B cell (primary cell): ENCODE results near the gene PRDM13. TPM values are rescaled to one million over a fixed set of nuclear protein-coding genes. Genes with fewer than 3 reads are reported as not detected.

Source experiments
- ATAC-seq: fragments of 200-7000 bp; cut with Tn5 transposase; one replicate; pipeline ENCODE4 v1.10.0; 2021; ENCODE audit warnings: low read depth, mild to moderate bottlenecking, moderate number of reproducible peaks, moderate library complexity
- CTCF ChIA-PET: fragments of 350-600 bp; sonication (Branson Sonifier 250); formaldehyde crosslinking; loops from one replicate; lab custom pipeline; 2021; ENCODE audit warnings: antibody characterized with exemption, inconsistent platforms; lab: Charles Lee
- POLR2A ChIA-PET: fragments of 350-600 bp; sonication (Branson Sonifier 250); formaldehyde crosslinking; loops from one replicate; lab custom pipeline; 2021; ENCODE audit warnings: antibody characterized with exemption; lab: Charles Lee
- DNase-seq: peaks from one replicate; pipeline ENCODE4 v3.0.0; 2013
- H2AFZ ChIP-seq: 2 replicates; pipeline ENCODE4 v1.6.1; 2012; ENCODE audit warnings: mild to moderate bottlenecking, low read depth, low read length; ENCODE audit not compliant: insufficient read depth, poor library complexity, severe bottlenecking
- H3K27ac ChIP-seq, 2 donors: 1 replicate in 1 of 2; 2 replicates in 1 of 2; pipeline ENCODE4 v1.5.1; 2012 to 2013; ENCODE audit warnings: low read length in 2 of 2, mild to moderate bottlenecking in 2 of 2, moderate library complexity in 1 of 2
- H3K27me3 ChIP-seq, 4 experiments: fragments of 200-600 bp in 1 of 4; sonication (generic) in 1 of 4; replicated peaks in 1 of 4; 1 replicate in 2 of 4; 2 replicates in 2 of 4; pipeline versions ENCODE4 v1.6.1 to v1.7.0; 2013 to 2016; ENCODE audit warnings: low read length in 3 of 4, mild to moderate bottlenecking in 2 of 4, mixed read lengths in 1 of 4, moderate library complexity in 1 of 4; ENCODE audit not compliant: insufficient read depth in 4 of 4, control insufficient read depth in 3 of 4; ENCODE audit errors: control extremely low read depth in 1 of 4
- H3K36me3 ChIP-seq, 2 experiments: replicated peaks in 1 of 2; 1 replicate in 1 of 2; 2 replicates in 1 of 2; pipeline versions ENCODE4 v1.6.1 to v1.7.1; 2013; ENCODE audit warnings: low read length in 1 of 2; ENCODE audit not compliant: insufficient read depth in 2 of 2, control insufficient read depth in 1 of 2; ENCODE audit errors: control extremely low read depth in 1 of 2, extremely low read depth in 1 of 2
- H3K4me1 ChIP-seq, 2 donors: fragments of 200-600 bp in 1 of 2; sonication (generic) in 1 of 2; 1 replicate in 1 of 2; 2 replicates in 1 of 2; pipeline versions ENCODE4 v1.5.1 to v1.6.1; 2013 to 2017; ENCODE audit warnings: low read length in 2 of 2; ENCODE audit not compliant: control insufficient read depth in 2 of 2, insufficient read depth in 2 of 2
- H3K4me2 ChIP-seq: replicated peaks from 2 replicates; pipeline ENCODE3; 2012; ENCODE audit warnings: mild to moderate bottlenecking, low read depth, low read length; ENCODE audit not compliant: poor library complexity, severe bottlenecking
- H3K4me3 ChIP-seq, 5 experiments: fragments of 200-600 bp in 1 of 5; sonication (generic) in 1 of 5; 1 replicate in 3 of 5; 2 replicates in 2 of 5; pipeline versions ENCODE4 v1.5.1 to v1.7.0; 2011 to 2016; ENCODE audit warnings: low read length in 4 of 5, mild to moderate bottlenecking in 4 of 5, low read depth in 2 of 5, control low read depth in 1 of 5, moderate library complexity in 1 of 5; ENCODE audit not compliant: insufficient read depth in 1 of 5; ENCODE audit errors: control extremely low read depth in 1 of 5, extremely low read depth in 1 of 5
- H3K79me2 ChIP-seq: fragments of 200-600 bp; sonication (generic); one replicate; pipeline ENCODE4 v1.6.0; 2016; ENCODE audit warnings: low read length; ENCODE audit not compliant: control insufficient read depth, insufficient read depth
- H3K9ac ChIP-seq: fragments of 200-600 bp; sonication (generic); 2 replicates; pipeline ENCODE4 v1.6.1; 2017; ENCODE audit warnings: mild to moderate bottlenecking, low read length, moderate library complexity
- H3K9me3 ChIP-seq, 3 donors: one replicate each; pipeline versions ENCODE4 v1.6.1 to v1.7.1; 2013; ENCODE audit warnings: low read length in 2 of 3; ENCODE audit not compliant: control insufficient read depth in 2 of 3, insufficient read depth in 1 of 3; ENCODE audit errors: control extremely low read depth in 1 of 3
- H4K20me1 ChIP-seq: 2 replicates; pipeline ENCODE4 v1.6.0; 2012; ENCODE audit warnings: mild to moderate bottlenecking, low read length; ENCODE audit not compliant: insufficient read depth, control insufficient read depth, poor library complexity, severe bottlenecking
- H3K27ac Mint-ChIP-seq: one replicate; pipeline ENCODE4 v1.8.0; 2021; ENCODE audit warnings: mixed read lengths
- H3K27me3 Mint-ChIP-seq: one replicate; pipeline ENCODE4 v1.8.0; 2021; ENCODE audit warnings: mixed read lengths
- H3K4me1 Mint-ChIP-seq: one replicate; pipeline ENCODE4 v1.8.0; 2021; ENCODE audit warnings: mixed read lengths
- H3K4me3 Mint-ChIP-seq: one replicate; pipeline ENCODE4 v1.8.0; 2021; ENCODE audit warnings: mixed read lengths
- H3K9me3 Mint-ChIP-seq: one replicate; pipeline ENCODE4 v1.8.0; 2022; ENCODE audit warnings: mixed read lengths; ENCODE audit not compliant: insufficient read depth
- CTCF ChIP-seq: fragments of 200-600 bp; IDR thresholded peaks from one replicate; pipeline ENCODE4 v1.8.0; 2022; ENCODE audit warnings: antibody characterized with exemption, mild to moderate bottlenecking
- EZH2 ChIP-seq: IDR thresholded peaks from 2 replicates; pipeline ENCODE4 v1.6.1; 2012; ENCODE audit warnings: borderline replicate concordance, low read depth, mild to moderate bottlenecking, moderate library complexity, low read length; ENCODE audit not compliant: insufficient read depth, poor library complexity, severe bottlenecking
- WGBS: methylation state at CpG from one replicate; pipeline ENCODE4 v1.1.5; 2013; ENCODE audit warnings: missing lambda C conversion rate; ENCODE audit not compliant: insufficient coverage; 5-methylcytosine and 5-hydroxymethylcytosine counted together
- intact Hi-C: fragments of 100-400 bp; cut with micrococcal nuclease; formaldehyde crosslinking; loops from one replicate; pipeline ENCODE4 v1.10.0; 2022
- polyA plus RNA-seq: library from polyadenylated mRNA; depleted of rRNA; stranded (reverse); fragments of >200 nt; gene quantifications from 2 replicates; pipeline ENCODE4 v1.2.3, GENCODE V29; 2012
- total RNA-seq, 2 donors: library from RNA; stranded (reverse); fragments of 120-200 nt in 1 of 2; gene quantifications; 1 replicate in 1 of 2; 2 replicates in 1 of 2; pipeline versions ENCODE4 v1.2.3 to v1.2.4, GENCODE V29; 2013 to 2022

Gene PRDM13
- total and polyA plus RNA-seq, 2 donors (not counting 1 experiment from before 2014, with no cell fraction given), result not detected

- TF ChIP-seq CTCF (no peak), EZH2 (no peak)
- peak overlapping the region; percentile 68 for H2AFZ ChIP-seq
- intact Hi-C loops, result loop anchor here (1.0 to 5.0 kb wide), 3 partner anchors 12 to 760 kb away; no protein-coding TSS in a partner anchor
- peak overlapping the region; percentile 62 for H3K9ac ChIP-seq
- POLR2A ChIA-PET, result no interaction called here
- Mint-ChIP-seq H3K27ac (peak overlapping the region; percentile 61), H3K27me3 (peaks cover 78% of the 10 kb centered on the region), H3K4me3 (peak overlapping the region; percentile 76), H3K9me3 (no peaks in the 10 kb centered on the region), H3K4me1 (peaks cover 33% of the 10 kb centered on the region)
- H3K4me3 ChIP-seq, result peak overlapping the region in 4 of 5 experiments; percentile 30 to 56 (median 48)
- CTCF ChIA-PET, result interaction anchor here (1.2 to 1.5 kb wide), 2 partner anchors 8 to 11 kb away, joined by 3 to 4 read pairs; no protein-coding TSS in a partner anchor
- peaks cover 0 to 49% (median 4%) of the 10 kb centered on the region in 3 donors for H3K9me3 ChIP-seq
- H4K20me1 ChIP-seq, result no peaks in the 10 kb centered on the region
- H3K79me2 ChIP-seq, result no peaks in the 10 kb centered on the region
- DNase-seq (peak; percentile 53), ATAC-seq (no peak)
- no peak overlapping the region for H3K27ac ChIP-seq
- H3K27me3 ChIP-seq, result peaks cover 0 to 82% (median 78%) of the 10 kb centered on the region in 4 experiments
- peaks cover 32 to 53% of the 10 kb centered on the region in 2 donors for H3K4me1 ChIP-seq
- H3K4me2 ChIP-seq, result peak overlapping the region; percentile 85
- 10% methylated on average over 52 of the region's 54 CpGs for WGBS
- no peaks in the 10 kb centered on the region for H3K36me3 ChIP-seq
These were observed 3.9 kb upstream of the PRDM13 start for GRCh38 chr6:99602520-99603420.
